ENCODE measurements around the gene TLCD3B.

TLCD3B gene

GRCh38 chr16:29993903-29994599 lies 37.0 kb downstream of the TLCD3B start:
- DNase-seq (ENCODE audit: low read depth, low spot score) = no peak
- Histone ChIP-seq H3K9me3 (ENCODE audit: low read depth, low read length) (no peaks in the 10 kb centered on the region), H3K4me3 (peak overlapping the region; percentile 96), H3K36me3 (ENCODE audit: insufficient read depth, low read length) (peaks cover 44% of the 10 kb centered on the region), H3K9ac (ENCODE audit: insufficient read length) (peak overlapping the region; percentile 99), H3K27ac (peak overlapping the region; percentile 97)
- TF ChIP-seq EZH2 (IDR thresholded peaks at IDR 0.05) = no peak
- no peak for TF ChIP-seq POLR2AphosphoS5 (IDR thresholded peaks at IDR 0.05; ENCODE audit: borderline replicate concordance, low read depth, low read length)
- TF ChIP-seq FOXP2 (optimal IDR thresholded peaks at IDR 0.05; ENCODE audit: control extremely low read depth, extremely low read length, insufficient read depth) = no peak

DNA sequence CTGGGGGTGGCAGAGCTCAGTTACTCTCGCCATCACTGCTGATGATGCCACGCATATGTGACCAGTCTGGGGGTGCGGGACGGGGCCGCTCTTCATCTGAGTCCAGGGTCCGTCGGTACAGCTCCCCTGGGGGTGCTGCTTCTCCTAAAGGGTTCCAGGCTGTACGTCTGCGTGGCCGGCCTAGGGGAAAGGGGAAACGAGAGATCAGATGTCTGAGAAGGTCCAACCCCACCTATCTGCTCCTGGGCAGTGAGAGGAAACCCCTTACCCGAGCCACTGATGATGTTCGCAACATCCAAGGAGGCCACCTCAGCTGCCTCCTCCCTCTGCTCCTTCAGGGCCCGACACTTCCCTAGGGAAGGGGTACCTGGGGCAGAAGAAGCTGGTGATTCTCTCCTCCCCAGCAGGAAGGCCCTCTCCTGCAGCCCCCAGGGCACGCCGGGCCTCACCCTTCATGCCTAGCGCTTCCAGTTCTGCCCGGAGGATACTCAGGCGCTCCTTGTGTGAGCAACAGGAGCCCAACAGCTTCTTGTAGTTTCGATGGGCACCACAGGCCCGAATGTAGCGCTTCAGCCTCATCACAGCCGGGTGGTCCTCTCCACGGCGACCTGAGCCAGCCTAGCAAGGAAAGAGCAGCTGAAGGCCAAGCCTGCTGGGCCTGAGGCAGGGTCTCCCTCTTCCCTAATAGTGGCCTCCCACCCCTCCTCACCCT lies 37.7 kb downstream of the TLCD3B start:
- H3K36me3 ChIP-seq (ENCODE audit: insufficient read depth, low read length) = peaks cover 48% of the 10 kb centered on the region
- H3K9ac ChIP-seq (ENCODE audit: insufficient read length) = no peak overlapping the region
- H3K4me3 ChIP-seq = no peak overlapping the region
- H3K9me3 ChIP-seq (ENCODE audit: low read depth, low read length) = no peaks in the 10 kb centered on the region
- TF ChIP-seq FOXP2 (optimal IDR thresholded peaks at IDR 0.05; ENCODE audit: control extremely low read depth, extremely low read length, insufficient read depth) (no peak), POLR2AphosphoS5 (IDR thresholded peaks at IDR 0.05; ENCODE audit: borderline replicate concordance, low read depth, low read length) (no peak), EZH2 (IDR thresholded peaks at IDR 0.05) (no peak)
- no peak overlapping the region for H3K27ac ChIP-seq
- DNase-seq (ENCODE audit: low read depth, low spot score) = no peak

GRCh38 chr16:29992344-29992967 lies 38.6 kb downstream of the TLCD3B start:
- no peak for DNase-seq (ENCODE audit: low read depth, low spot score)
- Histone ChIP-seq H3K9me3 (ENCODE audit: low read depth, low read length) (no peaks in the 10 kb centered on the region), H3K36me3 (ENCODE audit: insufficient read depth, low read length) (peaks cover 42% of the 10 kb centered on the region), H3K4me3 (no peak overlapping the region), H3K27ac (peak overlapping the region; percentile 60; the same call in 1 of the 2 replicates), H3K9ac (ENCODE audit: insufficient read length) (no peak overlapping the region)
- TF ChIP-seq POLR2AphosphoS5 (IDR thresholded peaks at IDR 0.05; ENCODE audit: borderline replicate concordance, low read depth, low read length) (no peak), EZH2 (IDR thresholded peaks at IDR 0.05) (no peak), FOXP2 (optimal IDR thresholded peaks at IDR 0.05; ENCODE audit: control extremely low read depth, extremely low read length, insufficient read depth) (no peak)

DNA sequence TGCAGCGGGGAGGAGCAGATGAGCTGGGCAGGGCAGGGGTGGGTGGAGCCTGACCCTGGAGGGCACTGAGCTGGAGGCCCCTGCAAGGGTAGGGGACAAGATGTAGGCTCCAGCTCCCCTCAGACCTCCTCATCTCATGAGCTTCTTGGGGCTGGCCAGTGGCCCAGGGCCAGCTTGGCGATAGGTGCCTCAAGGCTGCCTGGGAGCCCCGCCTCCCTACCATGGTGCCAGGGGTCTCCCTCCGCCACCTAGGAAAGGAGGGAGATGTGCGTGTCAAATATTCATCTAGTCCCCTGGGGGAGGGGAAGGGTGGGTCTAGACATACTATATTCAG lies 39.5 kb downstream of the TLCD3B start:
- H3K27ac ChIP-seq = no peak overlapping the region
- DNase-seq (ENCODE audit: low read depth, low spot score) = no peak
- no peak overlapping the region for H3K9ac ChIP-seq (ENCODE audit: insufficient read length)
- H3K36me3 ChIP-seq (ENCODE audit: insufficient read depth, low read length) = peaks cover 49% of the 10 kb centered on the region
- TF ChIP-seq FOXP2 (optimal IDR thresholded peaks at IDR 0.05; ENCODE audit: control extremely low read depth, extremely low read length, insufficient read depth) = no peak
- TF ChIP-seq EZH2 (IDR thresholded peaks at IDR 0.05) = no peak
- TF ChIP-seq POLR2AphosphoS5 (IDR thresholded peaks at IDR 0.05; ENCODE audit: borderline replicate concordance, low read depth, low read length) = no peak
- H3K4me3 ChIP-seq = no peak overlapping the region
- H3K9me3 ChIP-seq (ENCODE audit: low read depth, low read length) = no peaks in the 10 kb centered on the region

DNA sequence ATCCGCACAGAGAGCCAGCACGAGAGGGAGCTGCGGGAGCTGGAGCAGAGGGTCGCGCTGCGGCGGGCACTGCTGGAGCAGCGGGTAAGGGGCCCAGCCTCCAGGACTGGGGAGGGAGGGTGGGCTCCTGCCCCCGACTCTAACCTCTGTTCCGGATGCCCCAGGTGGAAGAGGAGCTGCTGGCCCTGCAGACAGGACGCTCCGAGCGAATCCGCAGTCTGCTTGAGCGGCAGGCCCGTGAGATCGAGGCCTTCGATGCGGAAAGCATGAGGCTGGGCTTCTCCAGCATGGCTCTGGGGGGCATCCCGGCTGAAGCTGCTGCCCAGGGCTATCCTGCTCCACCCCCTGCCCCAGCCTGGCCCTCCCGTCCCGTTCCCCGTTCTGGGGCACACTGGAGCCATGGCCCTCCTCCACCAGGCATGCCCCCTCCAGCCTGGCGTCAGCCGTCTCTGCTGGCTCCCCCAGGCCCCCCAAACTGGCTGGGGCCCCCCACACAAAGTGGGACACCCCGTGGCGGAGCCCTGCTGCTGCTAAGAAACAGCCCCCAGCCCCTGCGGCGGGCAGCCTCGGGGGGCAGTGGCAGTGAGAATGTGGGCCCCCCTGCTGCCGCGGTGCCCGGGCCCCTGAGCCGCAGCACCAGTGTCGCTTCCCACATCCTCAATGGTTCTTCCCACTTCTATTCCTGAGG lies 40.0 kb downstream of the TLCD3B start:
- no peak overlapping the region for H3K4me3 ChIP-seq
- H3K9me3 ChIP-seq (ENCODE audit: low read depth, low read length) = no peaks in the 10 kb centered on the region
- H3K9ac ChIP-seq (ENCODE audit: insufficient read length) = no peak overlapping the region
- peaks cover 54% of the 10 kb centered on the region for H3K36me3 ChIP-seq (ENCODE audit: insufficient read depth, low read length)
- no peak overlapping the region for H3K27ac ChIP-seq
- no peak for DNase-seq (ENCODE audit: low read depth, low spot score)
- TF ChIP-seq POLR2AphosphoS5 (IDR thresholded peaks at IDR 0.05; ENCODE audit: borderline replicate concordance, low read depth, low read length) (no peak), FOXP2 (optimal IDR thresholded peaks at IDR 0.05; ENCODE audit: control extremely low read depth, extremely low read length, insufficient read depth) (no peak), EZH2 (IDR thresholded peaks at IDR 0.05) (no peak)

DNA sequence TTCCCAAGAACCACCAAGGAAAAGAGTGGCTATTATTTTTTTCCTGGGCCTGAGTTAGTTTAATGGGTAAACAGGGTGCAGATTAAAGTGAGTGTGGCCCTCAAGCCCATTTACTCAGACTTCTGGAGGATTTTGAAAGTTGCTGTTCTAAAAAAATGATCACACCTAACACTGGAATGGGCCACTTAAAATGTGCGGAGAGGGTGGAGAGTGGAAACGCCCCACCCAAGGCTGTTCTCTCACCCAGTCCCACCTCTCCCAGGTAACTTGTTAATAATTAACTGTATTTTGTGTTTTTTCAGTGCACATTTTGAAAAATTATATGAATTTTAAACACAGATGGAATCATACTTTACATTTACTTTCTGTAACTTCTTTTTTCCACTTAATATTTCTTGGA lies 41.0 kb downstream of the TLCD3B start:
- H3K4me3 ChIP-seq = no peak overlapping the region
- H3K9ac ChIP-seq (ENCODE audit: insufficient read length) = no peak overlapping the region
- TF ChIP-seq EZH2 (IDR thresholded peaks at IDR 0.05) = no peak
- no peak for TF ChIP-seq FOXP2 (optimal IDR thresholded peaks at IDR 0.05; ENCODE audit: control extremely low read depth, extremely low read length, insufficient read depth)
- TF ChIP-seq POLR2AphosphoS5 (IDR thresholded peaks at IDR 0.05; ENCODE audit: borderline replicate concordance, low read depth, low read length) = no peak
- no peak for DNase-seq (ENCODE audit: low read depth, low spot score)
- no peaks in the 10 kb centered on the region for H3K9me3 ChIP-seq (ENCODE audit: low read depth, low read length)
- no peak overlapping the region for H3K27ac ChIP-seq
- H3K36me3 ChIP-seq (ENCODE audit: insufficient read depth, low read length) = peaks cover 64% of the 10 kb centered on the region

GRCh38 chr16:29989111-29989858 lies 41.8 kb downstream of the TLCD3B start:
- no peak for TF ChIP-seq FOXP2 (optimal IDR thresholded peaks at IDR 0.05; ENCODE audit: control extremely low read depth, extremely low read length, insufficient read depth)
- no peak for TF ChIP-seq EZH2 (IDR thresholded peaks at IDR 0.05)
- no peak; the same call in 1 of the 2 replicates for TF ChIP-seq POLR2AphosphoS5 (IDR thresholded peaks at IDR 0.05; ENCODE audit: borderline replicate concordance, low read depth, low read length)
- Histone ChIP-seq H3K4me3 (no peak overlapping the region), H3K36me3 (ENCODE audit: insufficient read depth, low read length) (peaks cover 71% of the 10 kb centered on the region), H3K9me3 (ENCODE audit: low read depth, low read length) (no peaks in the 10 kb centered on the region), H3K9ac (ENCODE audit: insufficient read length) (no peak overlapping the region), H3K27ac (no peak overlapping the region)
- no peak for DNase-seq (ENCODE audit: low read depth, low spot score)

Data from SK-N-MC (cell line).